Panc1 (cell line): ENCODE data around the gene AP1S1. TPM values are rescaled to one million over a fixed set of nuclear protein-coding genes. Genes with fewer than 3 reads are reported as not detected.
"Not testable (repeated sequence)": the region's sequence is repeated elsewhere in the genome, so short reads cannot be mapped to it uniquely, and the experiment has no call there.

ENCODE experiments used
- ATAC-seq: fragments of 200-7000 bp; cut with Tn5 transposase; 2 replicates; pipeline ENCODE4 v1.9.1; 2020; ENCODE audit warnings: mild to moderate bottlenecking, moderate library complexity
- Bru-seq: library from RNA; stranded (reverse); fragments of 400-500 nt; gene quantifications from one replicate; lab custom pipeline; 2021; lab: Mats Ljungman, UMichigan
- BruChase-seq, 2 experiments: library from RNA; stranded (reverse); fragments of 400-500 nt; gene quantifications; one replicate each; lab custom pipeline; 2021; lab: Mats Ljungman, UMichigan
- BruUV-seq: library from RNA; stranded (reverse); fragments of 400-500 nt; replicated peaks from 2 replicates; lab custom pipeline; 2021; lab: Mats Ljungman, UMichigan
- CTCF ChIA-PET: fragments of 300-600 bp; sonication (Branson Sonifier 250); formaldehyde crosslinking; loops from one replicate; lab custom pipeline; 2022; ENCODE audit warnings: antibody characterized with exemption; lab: Charles Lee
- POLR2A ChIA-PET: fragments of 300-600 bp; sonication (Branson Sonifier 250); formaldehyde crosslinking; loops from one replicate; lab custom pipeline; 2022; ENCODE audit warnings: antibody characterized with exemption; lab: Charles Lee
- DNase-seq: peaks from one replicate; pipeline ENCODE4 v3.0.0-alpha.2; 2010; ENCODE audit warnings: low read depth, low spot score
- H3K27ac ChIP-seq: 2 replicates; pipeline ENCODE4 v1.5.1; 2011; ENCODE audit warnings: mild to moderate bottlenecking, low read length, inconsistent platforms
- H3K27me3 ChIP-seq: fragments of 200-500 bp; sonication (Bioruptor generic); 2 replicates; pipeline ENCODE4 v1.6.0; 2014; ENCODE audit warnings: low read length, inconsistent platforms; ENCODE audit not compliant: control insufficient read depth, insufficient read depth
- H3K36me3 ChIP-seq: fragments of 200-500 bp; sonication (Bioruptor generic); 2 replicates; pipeline ENCODE4 v1.5.1; 2014; ENCODE audit warnings: inconsistent platforms, mild to moderate bottlenecking, low read length, moderate library complexity; ENCODE audit not compliant: control insufficient read depth, insufficient read depth
- H3K4me1 ChIP-seq: 2 replicates; pipeline ENCODE4 v1.5.1; 2011; ENCODE audit warnings: inconsistent platforms, mild to moderate bottlenecking, low read length, moderate library complexity; ENCODE audit not compliant: control insufficient read depth, insufficient read depth
- H3K4me3 ChIP-seq, 2 experiments: 2 replicates each; pipeline ENCODE4 v1.5.1; 2011 to 2012; ENCODE audit warnings: low read depth in 2 of 2, low read length in 2 of 2, mild to moderate bottlenecking in 2 of 2, inconsistent platforms in 1 of 2, moderate library complexity in 1 of 2
- H3K9me3 ChIP-seq: fragments of 200-500 bp; sonication (Bioruptor generic); 2 replicates; pipeline ENCODE4 v1.5.1; 2014; ENCODE audit warnings: low read depth, mild to moderate bottlenecking, inconsistent platforms, low read length, moderate library complexity; ENCODE audit not compliant: control insufficient read depth, insufficient read depth
- POLR2AphosphoS5 ChIP-seq: IDR thresholded peaks from 2 replicates; pipeline ENCODE4 v1.6.1; 2012; ENCODE audit warnings: mild to moderate bottlenecking, low read depth, low read length, moderate library complexity
- SIN3A ChIP-seq: IDR thresholded peaks from 2 replicates; pipeline ENCODE4 v1.6.1; 2012; ENCODE audit warnings: low read depth, mild to moderate bottlenecking, low read length, moderate library complexity, borderline replicate concordance; ENCODE audit not compliant: insufficient read depth
- TCF7L2 ChIP-seq: IDR thresholded peaks from 2 replicates; pipeline ENCODE4 v1.6.1; 2011; ENCODE audit warnings: mild to moderate bottlenecking, low read depth, low read length, inconsistent platforms
- in situ Hi-C: cut with HindIII; loops from 2 replicates; pipeline ENCODE4 v1.10.0; 2016; ENCODE audit warnings: low sequenced_read_pairs, low pct_unique_long_range_greater_than_20kb
- intact Hi-C: fragments of 100-400 bp; cut with micrococcal nuclease; formaldehyde crosslinking; loops from one replicate; pipeline ENCODE4 v1.10.0; 2022; ENCODE audit not compliant: unreplicated experiment
- long read RNA-seq: library from polyadenylated mRNA; unstranded; transcript quantifications from one replicate; pipeline ENCODE4 v2.0.0, GENCODE V29; 2021; ENCODE audit not compliant: unreplicated experiment
- polyA plus RNA-seq: library from polyadenylated mRNA; unstranded; fragments of >200 nt; gene quantifications from one replicate; pipeline ENCODE4 v1.2.1, GENCODE V29; 2012; ENCODE audit warnings: missing spikeins; ENCODE audit not compliant: insufficient read length
- total RNA-seq: library from RNA; stranded (reverse); gene quantifications from one replicate; pipeline ENCODE4 v1.2.1, GENCODE V29; 2021; ENCODE audit not compliant: unreplicated experiment
- TF ChIP-seq, protein P1 (sequence below), 2 experiments: IDR thresholded peaks; 2 replicates each; pipeline ENCODE4 v1.6.1; 2011 to 2012; ENCODE audit warnings: low read depth in 2 of 2, control low read depth in 1 of 2, low read length in 1 of 2, mild to moderate bottlenecking in 1 of 2, moderate library complexity in 1 of 2; ENCODE audit not compliant: insufficient read depth in 1 of 2
- TF ChIP-seq, protein P2 (sequence below): fragments of 450-650 bp; IDR thresholded peaks from 2 replicates; pipeline ENCODE4 v1.5.1; 2017; ENCODE audit warnings: mild to moderate bottlenecking

AP1S1 gene
- total RNA-seq (74.2 TPM), Bru-seq, nascent RNA (percentile 65 among the genes with signal in this experiment), BruChase-seq, experiment 1, labeled RNA remaining after a 2-hour chase (percentile 78 among the genes with signal in this experiment), BruChase-seq, experiment 2, labeled RNA remaining after a 6-hour chase (percentile 86 among the genes with signal in this experiment)
- polyA plus RNA-seq: 152 TPM
- long read RNA-seq, transcript AP1S1-201 (5 exons, 1,303 nt): major isoform, 28 of 34 reads
- long read RNA-seq, partial matches to known transcripts: 1 of 34 reads
- long read RNA-seq, other reads (novel, unspliced or antisense): 5 of 34 reads

DNA sequence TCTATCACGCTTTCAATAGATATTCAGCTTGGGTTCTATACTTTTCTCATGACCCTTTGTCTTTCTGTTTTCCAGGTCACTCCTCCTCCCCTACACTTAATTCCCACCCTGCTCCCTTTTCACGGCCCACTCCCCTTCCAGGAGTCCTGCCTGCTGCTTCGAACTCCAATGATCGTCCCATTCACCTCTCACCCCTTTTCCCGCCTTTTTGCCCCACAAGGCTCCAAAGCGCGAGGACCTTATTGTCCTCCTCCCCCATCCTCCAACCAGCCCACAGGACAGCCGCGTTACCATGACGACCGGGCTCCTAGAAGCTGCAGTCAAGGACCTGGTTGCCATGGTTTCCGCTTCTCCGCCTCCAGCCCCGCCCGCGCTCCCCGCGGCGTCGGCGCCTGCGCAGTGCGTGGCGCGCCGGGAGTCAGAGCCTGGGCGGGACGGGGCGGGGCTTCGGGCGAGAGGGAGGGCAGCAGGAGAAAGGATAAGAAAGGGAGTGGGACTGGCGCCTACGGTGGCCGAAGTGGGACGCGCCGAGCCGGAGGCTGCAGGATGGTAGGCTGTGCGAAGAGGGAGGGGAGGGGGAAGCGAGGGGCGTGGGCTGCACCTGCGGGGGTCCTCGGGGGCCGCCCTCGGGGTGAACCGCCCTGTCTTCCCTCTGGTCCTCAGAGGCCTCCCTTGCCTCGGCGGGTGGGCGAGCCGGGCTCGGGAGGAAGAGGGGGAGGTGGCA is at the start of gene AP1S1:
Gene AP1S1 (plus strand): TSS at position 508 of the 724 bp plus-strand sequence. CDS start 39 bp downstream, at position 547.
- peak within 1 kb of the TSS; percentile 82 for H3K27ac ChIP-seq
- no peaks in the 10 kb centered on the region for H3K27me3 ChIP-seq
- in situ Hi-C loops: no loop called here
- ATAC-seq (peak; percentile 97), DNase-seq (peak; percentile 93)
- BruUV-seq: no TSS peak
- CTCF ChIA-PET: interaction anchor here (0.6 to 1.0 kb wide), 3 partner anchors 10 to 315 kb away, joined by 3 to 7 read pairs (median 4); no protein-coding TSS in a partner anchor
- intact Hi-C loops: no loop called here
- POLR2A ChIA-PET: no interaction called here
- H3K36me3 ChIP-seq: no peaks in the 10 kb centered on the region; the same call in 1 of the 2 replicates
- H3K4me3 ChIP-seq: peak within 1 kb of the TSS; percentile 65 to 67
- TF ChIP-seq SIN3A: no peak
- 0 out of 2 replicates have a peak, but pooled peaks have one; percentile 22 for TF ChIP-seq POLR2AphosphoS5
- TF ChIP-seq, protein P1, sequence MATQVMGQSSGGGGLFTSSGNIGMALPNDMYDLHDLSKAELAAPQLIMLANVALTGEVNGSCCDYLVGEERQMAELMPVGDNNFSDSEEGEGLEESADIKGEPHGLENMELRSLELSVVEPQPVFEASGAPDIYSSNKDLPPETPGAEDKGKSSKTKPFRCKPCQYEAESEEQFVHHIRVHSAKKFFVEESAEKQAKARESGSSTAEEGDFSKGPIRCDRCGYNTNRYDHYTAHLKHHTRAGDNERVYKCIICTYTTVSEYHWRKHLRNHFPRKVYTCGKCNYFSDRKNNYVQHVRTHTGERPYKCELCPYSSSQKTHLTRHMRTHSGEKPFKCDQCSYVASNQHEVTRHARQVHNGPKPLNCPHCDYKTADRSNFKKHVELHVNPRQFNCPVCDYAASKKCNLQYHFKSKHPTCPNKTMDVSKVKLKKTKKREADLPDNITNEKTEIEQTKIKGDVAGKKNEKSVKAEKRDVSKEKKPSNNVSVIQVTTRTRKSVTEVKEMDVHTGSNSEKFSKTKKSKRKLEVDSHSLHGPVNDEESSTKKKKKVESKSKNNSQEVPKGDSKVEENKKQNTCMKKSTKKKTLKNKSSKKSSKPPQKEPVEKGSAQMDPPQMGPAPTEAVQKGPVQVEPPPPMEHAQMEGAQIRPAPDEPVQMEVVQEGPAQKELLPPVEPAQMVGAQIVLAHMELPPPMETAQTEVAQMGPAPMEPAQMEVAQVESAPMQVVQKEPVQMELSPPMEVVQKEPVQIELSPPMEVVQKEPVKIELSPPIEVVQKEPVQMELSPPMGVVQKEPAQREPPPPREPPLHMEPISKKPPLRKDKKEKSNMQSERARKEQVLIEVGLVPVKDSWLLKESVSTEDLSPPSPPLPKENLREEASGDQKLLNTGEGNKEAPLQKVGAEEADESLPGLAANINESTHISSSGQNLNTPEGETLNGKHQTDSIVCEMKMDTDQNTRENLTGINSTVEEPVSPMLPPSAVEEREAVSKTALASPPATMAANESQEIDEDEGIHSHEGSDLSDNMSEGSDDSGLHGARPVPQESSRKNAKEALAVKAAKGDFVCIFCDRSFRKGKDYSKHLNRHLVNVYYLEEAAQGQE (IDR thresholded peaks at IDR 0.05; ENCODE audit: insufficient read depth in 1 of 2, low read depth in 2 of 2, low read length in 1 of 2): peak in 1 of 2 experiments; percentile 51; a peak in 1 of 4 replicates
- no peaks in the 10 kb centered on the region for H3K9me3 ChIP-seq
- H3K4me1 ChIP-seq: peaks cover 12% of the 10 kb centered on the region

DNA sequence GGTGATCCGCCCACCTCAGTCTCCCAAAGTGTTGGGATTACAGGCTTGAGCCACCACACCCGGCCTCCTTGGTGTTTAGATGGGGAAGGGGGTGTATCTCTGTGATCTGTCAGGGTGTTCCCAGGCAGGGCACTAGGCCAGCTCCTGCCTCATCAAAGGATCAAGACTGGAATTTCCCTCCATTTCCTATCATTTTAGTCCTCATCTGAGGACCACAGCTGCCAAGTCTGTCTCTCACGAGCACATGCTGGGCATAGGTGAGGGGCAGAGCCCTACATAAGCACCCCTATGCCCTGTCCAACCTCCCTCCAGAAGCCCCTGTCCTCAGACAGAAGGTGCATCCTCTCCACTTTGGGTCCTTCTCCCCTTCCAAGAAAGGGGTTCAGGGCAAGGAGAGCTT is 49.5 kb upstream of the AP1S1 start:
- Histone ChIP-seq H3K27ac (peak overlapping the region; percentile 74; the same call in 1 of the 2 replicates), H3K36me3 (no peaks in the 10 kb centered on the region), H3K4me1 (peaks cover 54% of the 10 kb centered on the region), H3K27me3 (no peaks in the 10 kb centered on the region), H3K4me3 (no peak overlapping the region), H3K9me3 (no peaks in the 10 kb centered on the region)
- no TSS peak for BruUV-seq
- no peak for TF ChIP-seq SIN3A
- no peak for TF ChIP-seq POLR2AphosphoS5
- TF ChIP-seq TCF7L2: no peak
- TF ChIP-seq, protein P1 (IDR thresholded peaks at IDR 0.05; ENCODE audit: insufficient read depth in 1 of 2, low read depth in 2 of 2, low read length in 1 of 2): no peak
- TF ChIP-seq, protein P2, sequence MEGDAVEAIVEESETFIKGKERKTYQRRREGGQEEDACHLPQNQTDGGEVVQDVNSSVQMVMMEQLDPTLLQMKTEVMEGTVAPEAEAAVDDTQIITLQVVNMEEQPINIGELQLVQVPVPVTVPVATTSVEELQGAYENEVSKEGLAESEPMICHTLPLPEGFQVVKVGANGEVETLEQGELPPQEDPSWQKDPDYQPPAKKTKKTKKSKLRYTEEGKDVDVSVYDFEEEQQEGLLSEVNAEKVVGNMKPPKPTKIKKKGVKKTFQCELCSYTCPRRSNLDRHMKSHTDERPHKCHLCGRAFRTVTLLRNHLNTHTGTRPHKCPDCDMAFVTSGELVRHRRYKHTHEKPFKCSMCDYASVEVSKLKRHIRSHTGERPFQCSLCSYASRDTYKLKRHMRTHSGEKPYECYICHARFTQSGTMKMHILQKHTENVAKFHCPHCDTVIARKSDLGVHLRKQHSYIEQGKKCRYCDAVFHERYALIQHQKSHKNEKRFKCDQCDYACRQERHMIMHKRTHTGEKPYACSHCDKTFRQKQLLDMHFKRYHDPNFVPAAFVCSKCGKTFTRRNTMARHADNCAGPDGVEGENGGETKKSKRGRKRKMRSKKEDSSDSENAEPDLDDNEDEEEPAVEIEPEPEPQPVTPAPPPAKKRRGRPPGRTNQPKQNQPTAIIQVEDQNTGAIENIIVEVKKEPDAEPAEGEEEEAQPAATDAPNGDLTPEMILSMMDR: no peak
- in situ Hi-C loops: no loop called here
- POLR2A ChIA-PET: no interaction called here
- CTCF ChIA-PET: interaction anchor here (0.6 to 1.3 kb wide), 2 partner anchors 10 to 36 kb away, joined by 3 to 7 read pairs; no protein-coding TSS in a partner anchor
- no peak for DNase-seq
- no peak for ATAC-seq
- intact Hi-C loops: no loop called here

DNA sequence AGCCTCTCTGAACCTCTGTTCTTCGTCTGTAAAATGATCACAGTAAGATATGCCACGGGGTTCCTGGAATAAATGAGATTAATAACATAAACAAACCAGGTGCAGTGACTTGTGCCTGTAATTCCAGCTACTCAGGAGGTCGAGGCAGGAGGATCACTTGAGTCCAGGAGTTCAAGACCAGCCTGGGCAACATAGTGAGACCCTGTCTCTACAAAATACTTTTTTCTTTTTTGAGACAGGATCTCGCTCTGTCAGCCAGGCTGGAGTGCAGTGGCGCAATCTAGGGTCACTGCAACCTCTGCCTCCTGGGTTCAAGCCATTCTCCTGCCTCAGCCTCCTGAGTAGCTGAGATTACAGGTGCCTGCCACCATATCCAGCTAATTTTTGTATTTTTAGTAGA is 49.0 kb upstream of the AP1S1 start:
- in situ Hi-C loops, ATAC-seq, intact Hi-C loops, POLR2A ChIA-PET, H3K9me3 ChIP-seq, BruUV-seq, H3K27me3 ChIP-seq, H3K36me3 ChIP-seq, H3K4me3 ChIP-seq, DNase-seq: not testable (repeated sequence)
- CTCF ChIA-PET: interaction anchor here (0.6 kb wide), 1 partner anchor 11 kb away, joined by 7 read pairs; no protein-coding TSS in a partner anchor
- Histone ChIP-seq H3K4me1 (peaks cover 49% of the 10 kb centered on the region), H3K27ac (peak overlapping the region; percentile 74; the same call in 1 of the 2 replicates)
